NCI-H2227 (cell line): ENCODE data around the gene FMR1.
A peak's percentile ranks its signal among the peaks of the same experiment; 100 is the strongest.

Experiments
- DNase-seq: peaks from one replicate; lab custom pipeline; 2025; ENCODE audit not compliant: unreplicated experiment; lab: John Stamatoyannopoulos, UW

FMR1 gene

GRCh38 chrX:147911192-147912022 lies at the start of gene FMR1:
TSS of gene FMR1 (plus strand) at chrX:147911919. CDS start at chrX:147912180, 261 bp downstream.
- peak; percentile 98 for DNase-seq

GRCh38 chrX:147875866-147876596 lies 35.7 kb upstream of the FMR1 start:
- no peak for DNase-seq

- DNase-seq, result no peak
These were observed 34.7 kb upstream of the FMR1 start for GRCh38 chrX:147876849-147877646.

GRCh38 chrX:147877726-147878125 lies 34.0 kb upstream of the FMR1 start:
- DNase-seq, result no peak

- no peak for DNase-seq
These were observed 26.8 kb upstream of the FMR1 start for GRCh38 chrX:147884958-147885357.

- DNase-seq, result no peak
These were observed 21.0 kb upstream of the FMR1 start for GRCh38 chrX:147890756-147891155.

- DNase-seq, result no peak
These were observed 19.8 kb upstream of the FMR1 start for GRCh38 chrX:147891896-147892295.

- DNase-seq, result no peak
These were observed 18.0 kb upstream of the FMR1 start for GRCh38 chrX:147893741-147894140.

GRCh38 chrX:147894366-147894963 lies 17.3 kb upstream of the FMR1 start:
- DNase-seq, result no peak

- no peak for DNase-seq
These were observed 14.6 kb upstream of the FMR1 start for GRCh38 chrX:147897117-147897516.

- DNase-seq, result no peak
These were observed 12.8 kb upstream of the FMR1 start for GRCh38 chrX:147898951-147899350.

GRCh38 chrX:147899379-147900114 lies 12.2 kb upstream of the FMR1 start:
- DNase-seq, result no peak

- DNase-seq, result no peak
These were observed 11.4 kb upstream of the FMR1 start for GRCh38 chrX:147900349-147900748.

- DNase-seq, result no peak
These were observed 10.1 kb upstream of the FMR1 start for GRCh38 chrX:147901461-147902126.

- no peak for DNase-seq
These were observed 9.4 kb upstream of the FMR1 start for GRCh38 chrX:147902270-147902669.

- no peak for DNase-seq
These were observed 3.6 kb upstream of the FMR1 start for GRCh38 chrX:147908106-147908505.

GRCh38 chrX:147910607-147911006 lies 1.1 kb upstream of the FMR1 start:
- peak; percentile 70 for DNase-seq

GRCh38 chrX:147912093-147912801 lies 528 bp downstream of the FMR1 start:
- peak; percentile 57 for DNase-seq

- DNase-seq, result no peak
These were observed 1.9 kb downstream of the FMR1 start for GRCh38 chrX:147913570-147913969.
